G401 (cell line): Measurements from ENCODE around the gene MAP3K7. TPM values are rescaled to one million over a fixed set of nuclear protein-coding genes. Genes with fewer than 3 reads are reported as not detected.

ENCODE experiments used
- DNase-seq: peaks from one replicate; pipeline ENCODE4 v3.0.0-alpha.2; 2015; ENCODE audit warnings: low spot score
- in situ Hi-C: cut with HindIII; loops from 2 replicates; pipeline ENCODE4 v1.10.0; 2016; ENCODE audit warnings: low sequenced_read_pairs, mixed read lengths
- total RNA-seq: library from RNA; depleted of rRNA; stranded (reverse); fragments of >200 nt; shearing (Covaris generic); gene quantifications from 2 replicates; pipeline ENCODE4 v1.2.3, GENCODE V29; 2014

The MAP3K7 gene
- total RNA-seq, 1 experiment from 2014 or later, result 44.6 TPM

DNA sequence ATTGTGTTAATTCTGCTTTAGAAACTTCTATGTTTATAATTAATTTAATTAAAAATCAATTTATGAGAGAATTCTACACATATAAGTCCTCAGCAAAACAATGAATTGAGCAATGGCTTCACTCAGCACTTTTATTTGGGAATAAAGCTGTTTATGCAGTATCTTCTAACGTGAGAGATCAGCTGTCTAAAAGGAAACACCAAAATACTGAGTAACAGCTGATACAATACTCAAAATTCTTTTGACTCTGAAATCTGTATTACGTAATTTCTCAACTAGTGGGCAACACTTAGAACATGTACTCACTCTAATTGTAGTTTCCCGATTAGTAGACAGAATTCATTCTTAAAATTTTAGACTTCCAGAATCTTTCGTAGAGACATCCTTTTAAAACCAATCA, 49.8 kb downstream of the MAP3K7 start:
- no peak for DNase-seq
- in situ Hi-C loops, result no loop called here

DNA sequence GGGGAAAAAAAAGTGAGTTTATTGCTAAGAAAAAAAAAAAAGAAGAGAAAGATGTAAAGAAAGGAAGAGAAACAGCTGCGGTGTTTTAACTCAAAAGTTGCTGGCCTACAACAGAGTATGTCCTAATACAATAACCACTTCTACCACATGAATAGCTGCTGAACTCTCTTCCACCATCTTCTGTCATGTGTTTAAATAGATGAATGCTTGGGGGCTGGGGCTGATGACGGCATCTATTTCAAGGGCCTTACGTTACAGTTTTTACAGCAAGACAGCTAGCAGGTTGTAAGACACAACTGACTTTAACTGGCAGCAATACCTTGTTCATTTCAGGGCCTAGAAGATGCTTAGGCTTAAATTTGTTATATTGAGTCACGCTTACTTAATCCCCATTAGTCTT, 50.4 kb downstream of the MAP3K7 start:
- DNase-seq, result no peak
- in situ Hi-C loops, result no loop called here

DNA sequence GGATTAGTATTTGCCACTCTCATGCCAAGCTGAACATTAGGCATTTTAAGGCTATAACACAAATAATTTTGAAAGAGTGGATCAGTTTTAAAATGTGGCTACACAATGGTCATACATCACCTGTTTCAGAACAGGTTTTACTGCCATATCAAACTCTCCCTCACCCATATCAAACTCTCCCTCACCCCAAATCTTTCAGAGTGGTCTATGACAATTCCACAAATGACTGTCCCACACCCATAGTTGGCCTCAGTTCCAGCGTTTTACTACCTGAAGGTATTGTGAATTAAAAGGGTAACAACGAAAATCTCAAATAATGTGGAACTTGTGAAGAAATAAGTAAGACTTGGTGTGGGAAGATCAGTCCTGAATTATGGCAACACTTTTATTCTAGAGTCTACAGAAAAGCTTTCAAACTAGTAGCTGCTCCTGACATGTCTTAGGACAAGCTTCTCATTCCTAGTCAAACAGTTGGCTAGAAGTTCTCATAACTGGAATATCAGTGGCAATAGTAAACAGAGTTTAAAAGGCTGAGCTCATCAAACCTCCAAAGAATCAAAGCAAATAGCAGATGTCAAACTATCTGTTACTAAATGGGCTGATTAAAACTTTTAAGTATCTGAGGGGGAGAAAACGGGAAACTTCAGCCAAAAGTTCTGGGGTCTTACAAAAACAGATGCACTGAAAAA, 52.4 kb downstream of the MAP3K7 start:
- DNase-seq, result no peak
- in situ Hi-C loops, result no loop called here

DNA sequence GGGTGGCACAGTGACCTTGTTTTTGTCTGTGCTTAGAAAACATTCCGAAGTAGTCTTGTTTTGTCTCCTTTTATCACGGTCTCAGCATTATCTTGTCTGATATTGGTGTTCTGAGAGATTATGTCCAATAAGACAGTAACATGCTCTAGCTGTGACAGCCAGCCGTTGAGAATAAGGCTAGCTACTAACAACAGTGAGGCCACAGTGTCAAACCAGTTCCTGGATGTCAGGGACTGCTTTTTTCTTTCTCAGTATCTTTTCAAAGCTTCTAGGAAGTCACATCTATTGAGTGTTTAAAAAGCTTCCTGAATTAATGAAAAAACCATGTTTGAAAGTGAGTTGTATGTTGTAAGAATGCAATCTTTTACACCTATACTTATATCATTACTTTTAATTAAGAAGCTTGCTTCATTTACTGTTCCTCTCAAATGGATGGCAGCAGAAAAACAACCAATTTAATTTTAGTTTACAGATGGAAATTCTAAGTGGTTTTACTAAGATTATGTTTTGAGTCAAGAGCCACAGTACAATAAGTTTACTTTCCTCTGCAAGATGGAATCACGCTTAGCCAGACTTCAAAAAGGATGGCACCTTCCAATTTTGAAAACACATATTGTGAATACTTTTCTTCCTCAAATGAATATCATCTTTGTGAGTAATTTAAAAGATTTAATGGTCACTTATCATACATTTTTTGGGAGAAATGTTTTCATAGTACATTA, 53.1 kb downstream of the MAP3K7 start:
- no peak for DNase-seq
- in situ Hi-C loops, result no loop called here

DNA sequence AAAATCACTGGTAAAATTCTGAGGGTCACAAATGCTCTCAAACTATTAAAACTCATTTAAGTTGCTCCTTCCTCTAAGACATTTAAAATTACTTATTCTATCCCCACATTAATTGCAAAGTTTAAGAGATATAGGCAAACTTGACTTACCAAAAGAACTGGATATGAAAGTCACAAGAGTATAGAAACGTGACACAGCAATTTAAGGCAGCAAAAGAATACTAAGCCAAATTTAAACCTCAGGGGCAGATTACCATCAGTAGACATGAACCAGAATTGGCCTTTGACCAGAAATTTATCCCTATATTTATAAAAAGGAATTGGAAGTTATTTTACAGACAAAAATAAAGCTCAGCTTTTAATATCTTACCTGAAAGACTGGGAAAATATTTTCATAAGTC, 56.0 kb downstream of the MAP3K7 start:
- DNase-seq, result no peak

DNA sequence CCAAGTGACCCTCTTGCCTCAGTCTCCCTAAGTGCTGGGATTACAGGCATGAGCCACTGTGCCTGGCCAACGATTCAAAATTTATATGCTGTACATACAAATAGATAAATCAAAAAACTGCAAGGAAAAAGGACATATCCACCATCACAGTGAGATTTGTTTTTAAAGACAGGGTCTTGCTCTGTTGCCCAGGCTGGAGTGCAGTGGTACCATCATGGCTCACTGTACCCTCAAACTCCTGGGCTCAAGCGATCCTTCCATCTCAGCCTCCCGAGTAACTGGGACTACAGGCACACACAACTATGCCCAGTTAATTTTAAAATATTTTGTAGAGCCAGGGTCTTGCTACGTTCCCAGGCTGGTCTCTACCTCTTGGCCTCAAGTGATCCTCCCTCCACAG, 61.5 kb downstream of the MAP3K7 start:
- in situ Hi-C loops, result no loop called here
- DNase-seq, result no peak

More for the DNA sequence above, 56.0 kb downstream of the MAP3K7 start:
- in situ Hi-C loops, result no loop called here

DNA sequence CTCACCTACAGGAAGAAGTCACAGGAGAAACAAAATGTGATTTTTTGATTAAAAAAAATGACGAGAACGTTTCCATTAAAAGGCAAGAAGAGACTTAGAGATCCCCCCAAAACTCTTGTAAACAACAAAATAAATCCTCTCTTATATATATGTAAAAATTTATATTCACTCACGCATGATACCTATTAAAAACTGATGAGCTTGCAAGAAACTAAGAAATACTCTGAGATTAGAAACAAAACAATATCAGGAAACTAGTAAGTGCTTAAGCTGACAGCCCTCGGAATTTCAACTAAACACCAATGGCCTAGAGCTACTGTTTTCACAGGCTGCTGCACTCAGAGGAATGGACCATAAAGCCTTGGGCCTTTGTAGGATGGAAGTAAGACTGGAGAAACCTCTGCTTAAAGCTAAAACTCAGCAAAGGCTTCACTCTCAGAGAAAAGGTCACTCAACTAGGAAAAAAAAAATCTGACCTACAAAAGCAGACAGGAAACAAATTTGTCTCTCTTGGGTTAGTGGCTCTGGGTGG, 63.0 kb downstream of the MAP3K7 start:
- in situ Hi-C loops, result no loop called here
- no peak for DNase-seq

DNA sequence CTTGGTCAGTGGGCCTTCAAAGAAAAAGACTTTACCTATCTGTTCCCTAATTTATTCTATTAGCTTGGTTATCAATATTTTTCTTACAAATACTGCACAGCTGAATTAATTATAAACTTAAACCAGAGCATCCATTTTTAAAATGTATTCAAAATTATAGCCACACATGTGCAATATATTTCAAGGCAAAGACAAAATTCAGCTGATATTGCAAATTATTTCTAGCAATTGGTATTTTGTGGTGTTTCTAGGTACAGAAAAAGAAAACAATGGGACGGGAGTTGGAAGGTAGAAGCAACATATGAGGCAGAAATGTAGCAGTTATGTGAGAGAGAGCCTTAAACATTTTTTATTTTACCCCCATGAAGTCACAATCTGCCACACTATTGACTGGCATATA, 64.9 kb downstream of the MAP3K7 start:
- in situ Hi-C loops, result no loop called here
- DNase-seq, result no peak

DNA sequence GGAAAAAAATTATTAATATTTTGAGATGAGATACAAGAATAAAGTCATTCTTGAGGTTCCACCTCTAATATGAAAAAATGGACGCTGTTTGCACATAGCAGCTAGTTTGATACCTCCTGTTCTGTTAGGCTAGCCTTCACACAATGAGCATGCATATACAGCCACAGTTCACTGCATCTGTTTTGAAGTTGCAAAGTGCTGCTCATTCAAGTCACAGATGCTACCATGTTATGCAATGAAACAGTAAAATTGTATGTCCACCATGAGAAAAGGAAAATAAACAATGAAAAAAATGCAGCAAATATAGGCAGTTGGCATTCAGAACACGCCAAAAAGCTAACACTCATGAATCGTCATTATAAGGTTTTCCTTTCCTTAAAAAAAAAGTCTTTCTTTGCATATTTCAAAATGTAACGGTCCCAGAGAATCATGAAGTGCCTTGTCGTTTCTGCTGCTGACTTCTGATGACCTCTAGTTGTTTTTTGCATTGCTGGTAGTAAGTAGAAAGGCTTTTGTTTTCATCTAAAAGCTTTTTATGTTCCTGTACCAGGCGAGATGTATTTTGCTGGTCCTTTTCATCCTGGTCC, 70.7 kb downstream of the MAP3K7 start:
- DNase-seq, result no peak
- in situ Hi-C loops, result no loop called here

DNA sequence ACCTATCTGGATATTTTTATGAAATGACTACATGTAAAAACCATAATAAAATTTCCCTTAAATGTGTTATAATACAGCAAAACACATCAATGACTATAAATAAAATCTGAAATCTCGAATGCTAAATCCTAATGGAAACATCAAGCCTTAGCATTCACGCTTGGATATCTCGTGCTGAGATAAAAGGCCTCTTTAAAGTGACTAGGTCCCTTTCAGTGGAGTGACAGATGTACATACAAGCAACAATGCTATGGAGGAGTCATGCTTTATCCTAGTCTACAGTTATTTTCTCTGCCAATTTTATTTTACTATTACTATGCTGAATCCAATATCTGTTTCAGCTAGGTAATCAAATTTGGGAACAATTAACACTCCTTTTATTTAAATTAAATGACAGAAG, 72.4 kb downstream of the MAP3K7 start:
- no peak for DNase-seq
- in situ Hi-C loops, result no loop called here

DNA sequence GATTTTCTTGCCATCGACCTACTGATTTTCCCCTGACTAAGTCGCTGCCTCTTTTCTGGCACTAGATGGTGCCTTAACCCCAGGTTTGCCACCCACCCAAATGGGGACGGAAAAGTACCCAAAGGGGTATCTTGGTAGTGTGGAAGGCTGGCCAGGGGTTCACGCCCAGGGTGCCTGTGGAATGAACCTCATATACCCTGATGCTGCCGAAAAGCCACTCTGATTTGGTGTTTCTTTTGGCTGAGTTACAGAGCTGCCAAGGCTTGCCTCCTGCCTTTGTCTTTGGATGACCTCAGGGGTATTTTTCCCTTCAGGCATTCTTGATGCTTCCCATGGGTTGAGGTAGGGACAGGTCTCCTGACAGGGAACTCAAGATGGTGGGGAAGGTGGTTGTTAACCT, 78.1 kb downstream of the MAP3K7 start:
- in situ Hi-C loops, result no loop called here
- DNase-seq, result no peak

DNA sequence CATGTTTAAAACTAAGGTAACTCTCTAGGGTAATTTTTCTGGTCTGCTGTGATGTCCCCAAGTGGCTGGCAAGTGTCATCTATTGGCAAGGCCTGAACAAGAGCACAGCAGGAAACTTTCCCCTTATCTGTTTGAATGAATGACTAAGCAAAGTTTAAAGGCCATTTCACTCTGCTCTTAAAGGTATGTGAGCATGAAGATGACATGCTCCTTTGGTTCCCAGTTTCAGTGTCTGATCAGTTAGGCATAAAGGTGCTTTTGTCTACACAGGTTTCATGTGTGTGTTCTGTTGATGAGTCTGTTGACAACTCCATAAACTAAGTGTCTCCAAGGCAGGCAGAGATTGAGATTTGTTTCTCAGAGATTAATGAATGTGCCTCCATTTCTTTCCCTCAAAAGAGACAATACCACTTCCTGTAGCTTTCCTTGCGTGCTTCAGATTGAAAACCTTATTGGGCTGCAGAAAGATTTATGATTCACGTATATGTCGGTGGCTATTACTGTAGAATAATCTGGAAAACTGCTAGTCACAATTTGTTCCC, 83.9 kb downstream of the MAP3K7 start:
- in situ Hi-C loops, result no loop called here

DNA sequence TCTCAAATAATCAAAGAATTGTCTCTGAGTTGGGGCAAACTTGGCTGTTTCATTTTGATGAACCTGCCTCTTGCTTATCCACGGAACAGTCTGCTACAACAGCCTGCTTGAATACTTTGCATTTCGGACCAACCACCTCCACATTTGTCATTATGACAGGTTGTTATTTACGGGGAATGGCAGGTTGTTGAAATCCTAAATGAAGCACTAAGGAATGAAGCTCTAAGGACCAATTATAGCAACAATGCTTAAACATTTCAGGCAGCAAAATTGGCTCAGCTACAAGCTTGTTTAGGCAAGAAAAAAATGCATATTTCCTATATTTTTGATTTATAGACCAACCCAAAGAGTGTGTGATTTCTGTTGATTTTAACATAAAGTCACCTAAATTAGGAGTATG, 84.5 kb downstream of the MAP3K7 start:
- no peak for DNase-seq
- in situ Hi-C loops, result no loop called here

More for the DNA sequence above, 83.9 kb downstream of the MAP3K7 start:
- DNase-seq, result no peak

DNA sequence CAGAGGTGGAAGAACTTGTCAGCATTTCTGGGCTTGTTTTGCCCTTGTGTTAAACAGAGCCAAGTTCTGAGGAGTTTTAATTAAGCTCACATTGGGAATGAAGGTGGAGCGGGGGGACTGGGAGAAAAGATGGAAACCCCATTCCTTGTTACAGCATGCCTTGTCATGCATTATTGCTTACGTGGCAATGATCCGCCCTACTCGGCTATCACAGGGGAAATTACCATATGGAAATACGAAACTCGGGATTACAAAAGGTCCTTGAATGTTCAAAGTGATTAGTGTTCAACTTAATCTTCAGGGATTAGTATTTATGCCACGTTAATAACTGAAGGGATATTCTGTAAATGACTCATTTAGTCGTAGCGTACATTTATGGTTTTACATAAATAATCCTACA, 86.4 kb downstream of the MAP3K7 start:
- in situ Hi-C loops, result no loop called here

DNA sequence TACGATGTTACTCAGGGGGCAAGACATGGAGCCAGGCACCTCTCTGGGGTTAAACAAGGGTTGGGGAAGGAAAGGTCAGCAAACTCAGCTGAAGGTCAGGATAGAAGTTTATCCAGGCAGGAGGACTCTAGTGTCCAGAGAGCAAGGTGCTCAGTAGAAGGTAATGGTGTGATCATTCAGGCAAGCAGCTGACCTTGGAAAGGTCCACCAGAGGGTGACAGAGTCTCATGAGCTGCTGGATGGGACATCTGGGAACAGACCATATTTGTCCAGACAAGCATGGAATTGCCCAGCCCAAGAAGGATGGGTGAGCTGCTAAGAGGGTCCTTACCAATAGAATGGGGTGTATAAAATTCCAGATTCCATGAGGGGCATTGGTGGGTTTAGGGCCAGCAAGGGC, 89.5 kb downstream of the MAP3K7 start:
- in situ Hi-C loops, result no loop called here
- no peak for DNase-seq

More for the DNA sequence above, 86.4 kb downstream of the MAP3K7 start:
- no peak for DNase-seq

DNA sequence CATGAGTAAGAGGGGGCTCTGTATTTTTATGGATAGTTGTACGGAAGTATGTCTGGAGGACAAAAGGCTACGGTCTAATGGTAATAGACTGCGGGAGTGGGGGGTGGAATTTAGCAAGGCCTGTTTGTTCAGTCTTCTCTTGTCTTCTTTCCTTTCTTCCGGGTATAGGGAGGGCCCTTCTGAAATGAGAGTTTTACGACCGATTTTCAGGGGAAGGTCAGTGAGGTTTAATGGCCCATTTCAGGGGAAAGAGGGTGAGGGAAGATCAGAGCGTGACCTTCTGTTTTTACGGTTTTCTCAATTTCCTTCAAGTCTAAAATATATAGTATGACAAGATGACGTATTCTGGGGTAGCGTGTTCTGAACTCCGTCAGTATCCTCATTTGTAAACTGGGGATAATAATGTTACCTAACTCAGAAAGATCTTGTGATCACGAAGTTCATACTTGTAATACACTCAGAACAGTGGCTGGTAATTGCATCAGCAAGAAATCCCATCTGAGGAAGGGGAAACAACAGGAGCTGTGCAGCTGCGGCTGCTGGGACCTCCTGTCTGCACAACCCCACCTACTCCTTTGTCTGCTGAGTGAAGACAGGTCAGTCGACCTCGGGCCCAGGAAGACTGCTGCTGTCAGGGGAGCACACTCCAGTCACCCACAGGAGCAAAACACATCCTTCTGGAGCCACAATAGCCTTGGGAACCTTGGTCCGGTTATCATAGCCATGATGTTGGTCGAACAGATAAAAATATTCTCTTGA, 90.4 kb downstream of the MAP3K7 start:
- in situ Hi-C loops, result no loop called here
- no peak for DNase-seq

DNA sequence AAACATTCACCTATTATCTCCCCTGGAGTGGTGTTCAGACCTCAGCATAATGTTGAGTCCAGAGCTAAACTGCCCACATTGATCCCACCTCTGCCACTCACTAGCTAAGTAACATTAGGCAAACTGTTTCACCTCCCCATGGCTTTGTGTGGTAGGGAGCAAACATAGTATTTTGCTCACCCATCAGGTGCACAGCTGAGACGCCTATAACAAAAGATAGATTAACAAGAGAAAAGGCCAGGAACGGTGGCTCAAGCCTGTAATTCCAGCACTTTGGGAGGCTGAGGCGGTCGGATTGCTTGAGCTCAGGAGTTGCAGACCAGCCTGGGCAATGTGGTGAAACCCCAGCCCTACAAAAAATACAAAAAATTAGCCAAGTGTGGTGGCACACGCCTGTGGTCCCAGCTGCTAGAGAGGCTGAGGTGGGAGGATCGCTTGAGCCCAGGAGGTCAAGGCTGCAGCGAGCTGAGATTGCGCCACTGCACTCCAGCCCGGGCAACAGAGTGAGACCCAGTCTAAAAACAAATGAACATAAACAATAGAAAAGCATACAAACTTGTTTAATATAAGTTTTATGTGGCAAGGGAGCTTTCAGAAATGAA, 91.6 kb downstream of the MAP3K7 start:
- in situ Hi-C loops, result no loop called here
- no peak for DNase-seq

DNA sequence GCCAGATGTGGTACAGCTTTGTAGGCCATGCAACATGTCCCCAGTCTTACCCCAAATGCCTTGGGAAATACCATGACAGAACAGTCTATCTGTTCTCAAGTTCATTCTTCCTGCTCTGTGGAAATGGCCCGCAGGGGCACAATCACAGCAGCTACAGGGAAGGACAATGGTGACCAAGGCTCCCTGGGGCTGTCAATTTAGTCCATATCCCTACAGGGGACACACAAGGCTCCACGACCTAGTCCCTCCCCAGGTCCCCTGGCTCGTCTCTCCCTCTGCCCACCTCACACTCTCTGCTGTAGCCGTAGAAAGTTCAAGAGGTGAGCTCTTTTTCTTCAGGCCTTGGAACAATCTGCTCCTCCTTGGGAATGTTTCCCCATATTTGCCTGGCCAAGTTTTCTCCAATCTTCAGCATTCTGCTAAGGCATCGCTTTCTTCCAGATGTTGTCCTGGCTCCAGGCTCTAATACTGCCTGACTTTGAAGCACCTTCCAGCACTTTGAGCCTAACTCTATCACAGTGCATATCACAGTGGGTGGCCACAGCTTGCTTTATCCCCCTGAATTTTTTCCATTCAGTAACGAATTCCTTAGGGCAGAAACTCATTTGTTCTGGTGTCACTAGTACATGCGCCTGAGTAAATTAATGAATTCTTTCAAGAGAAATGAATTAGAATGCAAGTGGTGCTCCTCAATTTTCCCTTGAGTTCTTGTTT, 92.6 kb downstream of the MAP3K7 start:
- in situ Hi-C loops, result no loop called here
- no peak for DNase-seq
